WTC11 (cell line): ENCODE data around the gene PKM. TPM values are rescaled to one million over a fixed set of nuclear protein-coding genes. Genes with fewer than 3 reads are reported as not detected.
A peak's percentile ranks its signal among the peaks of the same experiment; 100 is the strongest.

ENCODE experiments used
- ATAC-seq: fragments of 200-7000 bp; cut with Tn5 transposase; 2 replicates; pipeline ENCODE4 v1.10.0; 2021; ENCODE audit warnings: mild to moderate bottlenecking, moderate library complexity
- CTCF ChIA-PET: fragments of 300-600 bp; sonication (Branson Sonifier 250); formaldehyde crosslinking; loops from one replicate; lab custom pipeline; 2021; ENCODE audit warnings: antibody characterized with exemption; lab: Charles Lee
- POLR2A ChIA-PET: fragments of 350-600 bp; sonication (Branson Sonifier 250); formaldehyde crosslinking; loops from one replicate; lab custom pipeline; 2021; ENCODE audit warnings: antibody characterized with exemption; lab: Charles Lee
- DNase-seq: peaks from one replicate; pipeline ENCODE4 v3.0.0; 2021; ENCODE audit warnings: low spot score
- H3K27ac Mint-ChIP-seq: 2 replicates; pipeline ENCODE4 v1.8.0; 2021; ENCODE audit warnings: mixed read lengths
- H3K27me3 Mint-ChIP-seq: 2 replicates; pipeline ENCODE4 v1.8.0; 2021; ENCODE audit warnings: low read depth, mild to moderate bottlenecking, moderate library complexity, mixed read lengths
- H3K36me3 Mint-ChIP-seq: 2 replicates; pipeline ENCODE4 v1.8.0; 2021; ENCODE audit warnings: mixed read lengths
- H3K4me1 Mint-ChIP-seq: 2 replicates; pipeline ENCODE4 v1.8.0; 2022; ENCODE audit warnings: mixed read lengths
- H3K4me3 Mint-ChIP-seq: 2 replicates; pipeline ENCODE4 v1.8.0; 2021; ENCODE audit warnings: mild to moderate bottlenecking, moderate library complexity, mixed read lengths
- H3K9me3 Mint-ChIP-seq: 2 replicates; pipeline ENCODE4 v1.8.0; 2021; ENCODE audit warnings: mixed read lengths
- ATF1 ChIP-seq: sonication (generic); formaldehyde crosslinking; IDR thresholded peaks from 2 replicates; pipeline ENCODE4 v1.8.1; 2023; ENCODE audit warnings: mild to moderate bottlenecking, moderate library complexity, missing genetic modification reagents
- ATF3 ChIP-seq: sonication (generic); formaldehyde crosslinking; conservative IDR thresholded peaks from 2 replicates; pipeline ENCODE4 v1.8.1; 2022; ENCODE audit warnings: mild to moderate bottlenecking, missing genetic modification reagents
- ATF6 ChIP-seq: sonication (generic); formaldehyde crosslinking; IDR thresholded peaks from 2 replicates; pipeline ENCODE4 v1.8.1; 2023; ENCODE audit warnings: mild to moderate bottlenecking, missing genetic modification reagents
- CDX4 ChIP-seq: fragments of 250-450 bp; sonication (Bioruptor Pico); IDR thresholded peaks from 2 replicates; pipeline ENCODE4 v1.9.0; 2021; ENCODE audit warnings: moderate library complexity, mild to moderate bottlenecking, inconsistent platforms, borderline replicate concordance
- ELF4 ChIP-seq: sonication (generic); formaldehyde crosslinking; IDR thresholded peaks from 2 replicates; pipeline ENCODE4 v1.8.1; 2022; ENCODE audit warnings: low read depth, mild to moderate bottlenecking, moderate library complexity, missing genetic modification reagents
- ERG ChIP-seq: fragments of 250-450 bp; sonication (Bioruptor Pico); IDR thresholded peaks from 2 replicates; pipeline ENCODE4 v1.8.0; 2021; ENCODE audit warnings: mild to moderate bottlenecking
- ESRRA ChIP-seq: sonication (generic); formaldehyde crosslinking; IDR thresholded peaks from 2 replicates; pipeline ENCODE4 v1.8.1; 2022; ENCODE audit warnings: mild to moderate bottlenecking, missing genetic modification reagents, borderline replicate concordance
- FOXJ3 ChIP-seq: sonication (generic); formaldehyde crosslinking; IDR thresholded peaks from 2 replicates; pipeline ENCODE4 v1.9.0; 2021; ENCODE audit warnings: missing genetic modification reagents, mild to moderate bottlenecking, borderline replicate concordance
- GTF2I ChIP-seq: fragments of 250-450 bp; sonication (Bioruptor Pico); conservative IDR thresholded peaks from 2 replicates; pipeline ENCODE4 v1.4.0; 2021; ENCODE audit warnings: mild to moderate bottlenecking
- HMGA2 ChIP-seq: fragments of 250-450 bp; sonication (Bioruptor Pico); IDR thresholded peaks from 2 replicates; pipeline ENCODE4 v1.4.0; 2021; ENCODE audit warnings: mild to moderate bottlenecking, moderate library complexity
- HMGXB4 ChIP-seq: sonication (generic); formaldehyde crosslinking; IDR thresholded peaks from 2 replicates; pipeline ENCODE4 v1.8.1; 2023; ENCODE audit warnings: mild to moderate bottlenecking, moderate library complexity, missing genetic modification reagents
- NFE2L1 ChIP-seq: sonication (generic); formaldehyde crosslinking; IDR thresholded peaks from 2 replicates; pipeline ENCODE4 v1.8.1; 2023; ENCODE audit warnings: missing genetic modification reagents
- NFYB ChIP-seq: sonication (generic); formaldehyde crosslinking; conservative IDR thresholded peaks from 2 replicates; pipeline ENCODE4 v1.8.0; 2022; ENCODE audit warnings: low read depth, missing genetic modification reagents
- NR2C2 ChIP-seq: sonication (generic); formaldehyde crosslinking; IDR thresholded peaks from 2 replicates; pipeline ENCODE4 v1.8.0; 2022; ENCODE audit warnings: mild to moderate bottlenecking, missing genetic modification reagents
- NR3C1 ChIP-seq: sonication (generic); formaldehyde crosslinking; conservative IDR thresholded peaks from 2 replicates; pipeline ENCODE4 v1.8.1; 2023; ENCODE audit warnings: low read depth, mild to moderate bottlenecking, missing genetic modification reagents
- SMAD3 ChIP-seq: sonication (generic); formaldehyde crosslinking; IDR thresholded peaks from 2 replicates; pipeline ENCODE4 v1.8.0; 2022; ENCODE audit warnings: missing genetic modification reagents, mild to moderate bottlenecking, borderline replicate concordance
- TEAD4 ChIP-seq: sonication (generic); formaldehyde crosslinking; IDR thresholded peaks from 2 replicates; pipeline ENCODE4 v1.8.0; 2022; ENCODE audit warnings: mild to moderate bottlenecking, missing genetic modification reagents
- TP53 ChIP-seq: sonication (generic); formaldehyde crosslinking; IDR thresholded peaks from 2 replicates; pipeline ENCODE4 v1.8.1; 2023; ENCODE audit warnings: mild to moderate bottlenecking, missing genetic modification reagents
- USF1 ChIP-seq: sonication (generic); formaldehyde crosslinking; IDR thresholded peaks from 2 replicates; pipeline ENCODE4 v1.8.0; 2022; ENCODE audit warnings: mild to moderate bottlenecking, missing genetic modification reagents
- ZNF219 ChIP-seq: sonication (generic); formaldehyde crosslinking; IDR thresholded peaks from 2 replicates; pipeline ENCODE4 v1.8.0; 2023; ENCODE audit warnings: missing genetic modification reagents, mild to moderate bottlenecking, borderline replicate concordance
- ZNF423 ChIP-seq: fragments of 250-450 bp; sonication (Bioruptor Pico); IDR thresholded peaks from 2 replicates; pipeline ENCODE4 v2.1.2; 2022; ENCODE audit warnings: mild to moderate bottlenecking, moderate library complexity
- ZNF512 ChIP-seq: sonication (generic); formaldehyde crosslinking; IDR thresholded peaks from 2 replicates; pipeline ENCODE4 v1.8.1; 2022; ENCODE audit warnings: missing genetic modification reagents, borderline replicate concordance
- ZSCAN18 ChIP-seq: fragments of 250-450 bp; sonication (Bioruptor Pico); IDR thresholded peaks from 2 replicates; pipeline ENCODE4 v2.1.2; 2022; ENCODE audit warnings: mild to moderate bottlenecking, moderate library complexity
- total RNA-seq: library from RNA; stranded (reverse); gene quantifications from 3 replicates; pipeline ENCODE4 v1.2.3, GENCODE V29; 2021

The PKM gene
- total RNA-seq, 1 experiment from 2014 or later, result 858 TPM

GRCh38 chr15:72217216-72217615, 13.8 kb downstream of the PKM start:
- Mint-ChIP-seq H3K36me3 (peaks cover 90% of the 10 kb centered on the region), H3K27me3 (no peaks in the 10 kb centered on the region), H3K27ac (0 out of 2 replicates have a peak overlapping the region, but pooled peaks have one; percentile 38), H3K4me1 (peaks cover 15% of the 10 kb centered on the region), H3K9me3 (no peaks in the 10 kb centered on the region), H3K4me3 (no peak overlapping the region)
- ChIA-PET CTCF (interaction anchor here (1.6 kb wide), 1 partner anchor 10 kb away, joined by 7 read pairs; no protein-coding TSS in a partner anchor), POLR2A (no interaction called here)
- DNase-seq (no peak), ATAC-seq (no peak)
- TF ChIP-seq ATF6 (CRISPR knock-in tag), result no peak
- no peak for TF ChIP-seq SMAD3 (CRISPR knock-in tag)
- TF ChIP-seq NR3C1 (CRISPR knock-in tag), result no peak
- no peak for TF ChIP-seq HMGXB4 (CRISPR knock-in tag)

GRCh38 chr15:72216079-72216478, 14.9 kb downstream of the PKM start:
- CTCF ChIA-PET, result no interaction called here

GRCh38 chr15:72207558-72208085, 23.4 kb downstream of the PKM start:
- no peak for ATAC-seq
- TF ChIP-seq TP53 (CRISPR knock-in tag), result no peak
- no peak for TF ChIP-seq NFYB (CRISPR knock-in tag)
- no peak for TF ChIP-seq NR2C2
- TF ChIP-seq HMGA2, result no peak
- no peak for TF ChIP-seq ZNF423
- TF ChIP-seq ZSCAN18 (CRISPR knock-in tag), result no peak
- TF ChIP-seq ATF3 (CRISPR knock-in tag), result no peak
- no peak for TF ChIP-seq FOXJ3 (CRISPR knock-in tag)
- TF ChIP-seq ERG (CRISPR knock-in tag), result no peak
- no peak for TF ChIP-seq GTF2I (CRISPR knock-in tag)
- no peak for TF ChIP-seq NFE2L1 (CRISPR knock-in tag)
- no peak for TF ChIP-seq ZNF512
- ChIA-PET CTCF (no interaction called here), POLR2A (no interaction called here)
- Mint-ChIP-seq H3K27me3 (no peaks in the 10 kb centered on the region), H3K4me3 (no peak overlapping the region), H3K27ac (no peak overlapping the region), H3K9me3 (no peaks in the 10 kb centered on the region), H3K4me1 (no peaks in the 10 kb centered on the region), H3K36me3 (peaks cover 99% of the 10 kb centered on the region)
- no peak for DNase-seq

More at GRCh38 chr15:72216079-72216478, 14.9 kb downstream of the PKM start:
- no peak for TF ChIP-seq TP53 (CRISPR knock-in tag)
- TF ChIP-seq CDX4, result no peak
- TF ChIP-seq NFE2L1 (CRISPR knock-in tag), result no peak
- TF ChIP-seq ATF1 (CRISPR knock-in tag), result no peak
- TF ChIP-seq TEAD4 (CRISPR knock-in tag), result no peak
- TF ChIP-seq ESRRA (CRISPR knock-in tag), result no peak
- no peak for TF ChIP-seq USF1 (CRISPR knock-in tag)
- no peak for TF ChIP-seq ZNF219 (CRISPR knock-in tag)
- TF ChIP-seq ELF4 (CRISPR knock-in tag), result no peak
- TF ChIP-seq, all 79 proteins: peak for 0
- Mint-ChIP-seq H3K27ac (no peak overlapping the region), H3K27me3 (no peaks in the 10 kb centered on the region), H3K4me3 (no peak overlapping the region), H3K4me1 (peaks cover 5% of the 10 kb centered on the region), H3K9me3 (no peaks in the 10 kb centered on the region), H3K36me3 (peaks cover 92% of the 10 kb centered on the region)
- ATAC-seq (no peak), DNase-seq (no peak)
- POLR2A ChIA-PET, result interaction anchor here (0.5 kb wide), 1 partner anchor 504 kb away, joined by 6 read pairs; no protein-coding TSS in a partner anchor
